Large intestine (tissue), 1 donor: ENCODE results near the gene DPYSL4. TPM values are rescaled to one million over a fixed set of nuclear protein-coding genes. Genes with fewer than 3 reads are reported as not detected.

Experiments used
- polyA plus RNA-seq: library from polyadenylated mRNA; unstranded; fragments of 120-200 nt; gene quantifications from one replicate; pipeline ENCODE4 v1.2.1, GENCODE V29; 2013

DPYSL4 gene
- polyA plus RNA-seq, 1 donor, result 4.6 TPM

Other genes starting within 250 kb of the DPYSL4 start
- 50.6 TPM for gene BNIP3, start 205.0 kb upstream of the DPYSL4 start, polyA plus RNA-seq
- gene JAKMIP3, start 121.0 kb upstream of the DPYSL4 start, polyA plus RNA-seq, result 0.45 TPM
- 16.2 TPM for gene STK32C, start 121.0 kb downstream of the DPYSL4 start, polyA plus RNA-seq
- gene LRRC27, start 145.2 kb downstream of the DPYSL4 start, polyA plus RNA-seq, result 20.7 TPM
- gene PWWP2B, start 210.3 kb downstream of the DPYSL4 start, polyA plus RNA-seq, result 23.7 TPM